GM23248 (cell line): ENCODE results near the gene MYO7B.

Experiments used
- EZH2 ChIP-seq: fragments of 200-600 bp; sonication (generic); IDR thresholded peaks from 2 replicates; pipeline ENCODE4 v1.6.1; 2018; ENCODE audit warnings: antibody characterized with exemption, mild to moderate bottlenecking; ENCODE audit not compliant: insufficient read depth, poor library complexity, severe bottlenecking
- EZH2phosphoT487 ChIP-seq: fragments of 200-600 bp; sonication (generic); IDR thresholded peaks from 2 replicates; pipeline ENCODE4 v1.6.1; 2018; ENCODE audit warnings: antibody characterized with exemption, moderate library complexity, mild to moderate bottlenecking, low read depth; ENCODE audit not compliant: insufficient read depth

DNA sequence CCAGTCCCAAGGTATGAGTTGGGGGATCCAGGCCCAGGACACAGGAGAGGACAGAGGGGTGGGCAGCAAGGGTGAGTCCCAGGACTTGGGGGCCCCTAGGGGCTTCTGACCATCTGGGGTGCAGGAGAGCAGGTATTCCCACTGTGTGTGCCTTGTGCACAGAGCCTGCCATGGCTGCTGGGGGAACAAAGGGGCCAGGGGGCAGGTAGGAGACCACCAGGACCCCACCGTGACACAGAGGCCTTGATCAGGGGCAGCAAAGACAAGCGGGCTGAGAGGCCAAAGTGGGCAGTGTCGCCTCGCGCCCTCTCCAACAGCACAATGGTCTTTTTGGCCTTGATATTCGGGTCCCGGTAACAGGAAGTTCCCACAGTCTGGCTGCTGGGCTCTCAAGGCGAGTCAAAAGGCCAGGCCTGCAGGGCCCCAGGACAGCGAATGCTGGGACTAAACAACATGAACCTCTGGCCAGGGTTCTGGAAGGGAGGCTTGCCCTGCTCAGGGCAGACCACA is 98.1 kb downstream of the MYO7B start:
- no peak for TF ChIP-seq EZH2
- TF ChIP-seq EZH2phosphoT487: no peak
